ENCODE results near the gene OSER1. TPM values are rescaled to one million over a fixed set of nuclear protein-coding genes. Genes with fewer than 3 reads are reported as not detected.
A peak's percentile ranks its signal among the peaks of the same experiment; 100 is the strongest.

OSER1 gene
- total RNA-seq, 1 experiment from 2014 or later, result 35.7 TPM

DNA sequence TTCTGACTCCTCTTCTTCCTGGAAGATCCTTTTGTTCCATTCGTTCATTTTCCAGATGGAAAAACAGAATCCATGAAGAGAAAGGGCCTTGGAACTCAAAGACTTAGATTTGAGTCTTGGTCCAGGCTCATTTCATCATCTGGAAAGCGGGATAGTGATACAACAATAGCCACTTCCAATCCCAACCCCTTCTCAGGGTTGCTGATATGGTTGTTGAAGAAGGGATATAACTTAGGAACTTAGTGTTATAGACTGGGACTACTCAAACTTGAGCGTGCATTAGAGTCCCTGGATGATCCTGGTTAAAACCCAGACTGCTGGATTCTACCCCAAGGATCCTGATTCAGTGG is 37.8 kb upstream of the OSER1 start:
- H3K27ac Mint-ChIP-seq, result no peak overlapping the region
- no peak overlapping the region for H4K91ac ChIP-seq (ENCODE audit: insufficient read length, low read depth, low read length)
- H4K5ac ChIP-seq (ENCODE audit: insufficient read length, low read depth, low read length), result no peak overlapping the region
- H3K4ac ChIP-seq (ENCODE audit: low read depth, low read length), result no peak overlapping the region
- no peak overlapping the region for H2BK12ac ChIP-seq (ENCODE audit: insufficient read length, low read depth, low read length)
- TF ChIP-seq, protein P1, sequence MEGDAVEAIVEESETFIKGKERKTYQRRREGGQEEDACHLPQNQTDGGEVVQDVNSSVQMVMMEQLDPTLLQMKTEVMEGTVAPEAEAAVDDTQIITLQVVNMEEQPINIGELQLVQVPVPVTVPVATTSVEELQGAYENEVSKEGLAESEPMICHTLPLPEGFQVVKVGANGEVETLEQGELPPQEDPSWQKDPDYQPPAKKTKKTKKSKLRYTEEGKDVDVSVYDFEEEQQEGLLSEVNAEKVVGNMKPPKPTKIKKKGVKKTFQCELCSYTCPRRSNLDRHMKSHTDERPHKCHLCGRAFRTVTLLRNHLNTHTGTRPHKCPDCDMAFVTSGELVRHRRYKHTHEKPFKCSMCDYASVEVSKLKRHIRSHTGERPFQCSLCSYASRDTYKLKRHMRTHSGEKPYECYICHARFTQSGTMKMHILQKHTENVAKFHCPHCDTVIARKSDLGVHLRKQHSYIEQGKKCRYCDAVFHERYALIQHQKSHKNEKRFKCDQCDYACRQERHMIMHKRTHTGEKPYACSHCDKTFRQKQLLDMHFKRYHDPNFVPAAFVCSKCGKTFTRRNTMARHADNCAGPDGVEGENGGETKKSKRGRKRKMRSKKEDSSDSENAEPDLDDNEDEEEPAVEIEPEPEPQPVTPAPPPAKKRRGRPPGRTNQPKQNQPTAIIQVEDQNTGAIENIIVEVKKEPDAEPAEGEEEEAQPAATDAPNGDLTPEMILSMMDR (conservative IDR thresholded peaks at IDR 0.05), result no peak
- no peak overlapping the region for H3K23ac ChIP-seq (ENCODE audit: insufficient read length, low read depth, low read length)
- H3K14ac ChIP-seq (ENCODE audit: insufficient read depth, low read length), result no peak overlapping the region
- H3K36me3 Mint-ChIP-seq (ENCODE audit: insufficient read depth in 1 of 3, low read depth in 3 of 3), result no peaks in the 10 kb centered on the region
- peaks cover 14 to 18% of the 10 kb centered on the region in 2 experiments for H3K4me1 Mint-ChIP-seq
- H3K4me2 ChIP-seq (ENCODE audit: insufficient read depth, insufficient read length, low read length), result no peak overlapping the region
- no peaks in the 10 kb centered on the region for H3K79me1 ChIP-seq (ENCODE audit: insufficient read depth, low read depth, low read length, poor library complexity, severe bottlenecking)
- no peak overlapping the region for H2BK120ac ChIP-seq (ENCODE audit: low read depth, low read length, poor library complexity, severe bottlenecking)
- no peak overlapping the region for H3T11ph ChIP-seq (ENCODE audit: low read length)
- no CpG with 5 or more reads among the region's 3 CpGs for WGBS (ENCODE audit: extremely low coverage, insufficient read length, low lambda C conversion rate)
- no peaks in the 10 kb centered on the region for H3K9me3 ChIP-seq (ENCODE audit: control insufficient read depth, low read depth, low read length)
- H3K18ac ChIP-seq (ENCODE audit: insufficient read length, low read depth, low read length), result no peak overlapping the region
- H3K9ac ChIP-seq (ENCODE audit: extremely low read depth, insufficient read length, low read length), result no peak overlapping the region
- no peak overlapping the region for H2BK15ac ChIP-seq (ENCODE audit: low read depth, low read length)
- no peaks in the 10 kb centered on the region for H3K9me3 Mint-ChIP-seq
- no peak overlapping the region for H3K56ac ChIP-seq (ENCODE audit: insufficient read length, low read depth, low read length)
- H4K8ac ChIP-seq (replicated peaks; ENCODE audit: insufficient read length, low read depth, low read length), result no peak overlapping the region
- H4K20me1 ChIP-seq (ENCODE audit: control insufficient read depth, insufficient read depth, insufficient read length), result no peaks in the 10 kb centered on the region
- no peak overlapping the region for H2AK5ac ChIP-seq (ENCODE audit: insufficient read length, low read length)
- H3K27me3 Mint-ChIP-seq (ENCODE audit: low read depth), result peaks cover 24% of the 10 kb centered on the region
- no peaks in the 10 kb centered on the region for H3K27me3 ChIP-seq (ENCODE audit: insufficient read depth, low read length)
- no peaks in the 10 kb centered on the region for H3K4me1 ChIP-seq (ENCODE audit: insufficient read depth, low read length)
- no peak overlapping the region for H2BK5ac ChIP-seq (ENCODE audit: insufficient read length, low read length)
- H3K4me3 Mint-ChIP-seq, result peak overlapping the region; percentile 71 to 86; a peak in 4 of 5 replicates
- peaks cover 8% of the 10 kb centered on the region for H3K23me2 ChIP-seq (ENCODE audit: insufficient read length, low read depth, low read length, poor library complexity, severe bottlenecking)
- H2AFZ ChIP-seq (ENCODE audit: low read length), result no peak overlapping the region
- no peaks in the 10 kb centered on the region for H3K79me2 ChIP-seq (ENCODE audit: insufficient read depth, low read length)
- DNase-seq, result no peak
- no peak overlapping the region for H3K27ac ChIP-seq (ENCODE audit: insufficient read length, low read depth, low read length)
- H2BK20ac ChIP-seq (ENCODE audit: low read depth, low read length, poor library complexity, severe bottlenecking), result no peak overlapping the region
